ENCODE measurements around the gene PFAS. TPM values are rescaled to one million over a fixed set of nuclear protein-coding genes. Genes with fewer than 3 reads are reported as not detected.

Gene PFAS
- total and polyA plus RNA-seq, 11 donors, result 6.1 to 23.8 (median 13.2) TPM

DNA sequence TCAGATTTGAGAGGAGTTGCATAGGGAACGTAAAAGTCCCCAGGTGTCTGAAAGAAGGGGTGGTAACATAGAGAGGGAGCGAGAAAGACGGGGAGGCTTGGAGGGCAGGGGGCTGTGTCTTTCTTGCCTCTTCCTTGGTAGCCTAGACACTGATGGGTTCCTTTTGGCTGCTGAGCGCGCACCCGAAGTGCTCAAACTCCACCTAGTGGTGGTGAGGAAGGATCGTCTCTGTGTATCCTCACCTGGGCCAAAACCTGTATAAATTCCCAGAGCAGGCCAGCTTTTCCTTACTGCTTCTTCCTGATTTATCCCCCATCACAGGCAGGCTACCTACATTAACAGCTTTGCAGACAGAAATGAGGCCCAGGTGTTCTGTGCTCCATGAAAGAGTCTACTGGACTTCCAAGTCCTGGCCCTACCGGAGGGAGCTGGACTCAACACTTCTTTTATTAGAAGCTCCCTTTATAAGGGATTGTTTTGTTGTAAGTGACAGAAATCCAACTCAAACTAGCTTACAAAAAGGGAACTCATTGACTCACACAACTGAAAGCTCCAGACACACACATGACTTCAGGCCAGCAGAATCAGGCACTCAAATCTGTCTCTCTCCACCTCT is 51.6 kb downstream of the PFAS start:
- no peak overlapping the region for H3K27ac ChIP-seq
- TF ChIP-seq, protein P1, sequence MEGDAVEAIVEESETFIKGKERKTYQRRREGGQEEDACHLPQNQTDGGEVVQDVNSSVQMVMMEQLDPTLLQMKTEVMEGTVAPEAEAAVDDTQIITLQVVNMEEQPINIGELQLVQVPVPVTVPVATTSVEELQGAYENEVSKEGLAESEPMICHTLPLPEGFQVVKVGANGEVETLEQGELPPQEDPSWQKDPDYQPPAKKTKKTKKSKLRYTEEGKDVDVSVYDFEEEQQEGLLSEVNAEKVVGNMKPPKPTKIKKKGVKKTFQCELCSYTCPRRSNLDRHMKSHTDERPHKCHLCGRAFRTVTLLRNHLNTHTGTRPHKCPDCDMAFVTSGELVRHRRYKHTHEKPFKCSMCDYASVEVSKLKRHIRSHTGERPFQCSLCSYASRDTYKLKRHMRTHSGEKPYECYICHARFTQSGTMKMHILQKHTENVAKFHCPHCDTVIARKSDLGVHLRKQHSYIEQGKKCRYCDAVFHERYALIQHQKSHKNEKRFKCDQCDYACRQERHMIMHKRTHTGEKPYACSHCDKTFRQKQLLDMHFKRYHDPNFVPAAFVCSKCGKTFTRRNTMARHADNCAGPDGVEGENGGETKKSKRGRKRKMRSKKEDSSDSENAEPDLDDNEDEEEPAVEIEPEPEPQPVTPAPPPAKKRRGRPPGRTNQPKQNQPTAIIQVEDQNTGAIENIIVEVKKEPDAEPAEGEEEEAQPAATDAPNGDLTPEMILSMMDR (IDR thresholded peaks at IDR 0.05), result peak; percentile 74 to 87 (median 80)
- no peak for TF ChIP-seq POLR2A (IDR thresholded peaks at IDR 0.05)
- H3K36me3 ChIP-seq, result no peaks in the 10 kb centered on the region
- H3K4me1 ChIP-seq, result peaks cover 0 to 6% (median 0%) of the 10 kb centered on the region in 12 donors
- H3K9me3 ChIP-seq, result no peaks in the 10 kb centered on the region
- WGBS, 4 donors, result 12 to 14% (median 13%) methylated on average over 8 of the region's 8 CpGs
- no peaks in the 10 kb centered on the region for H3K27me3 ChIP-seq
- DNase-seq, result peak in 4 of 5 donors; percentile 51 to 79 (median 62)
- no peak overlapping the region for H3K4me3 ChIP-seq
- ATAC-seq, result peak; percentile 82 to 92 (median 90)
- intact Hi-C loops (cut with DNase I), result loop anchor here in 8 of 10 donors (1.0 to 10.0 kb wide), 7 partner anchors 45 to 238 kb away; partner anchors contain the start of gene ALOX12B (in 2 of the 8)

DNA sequence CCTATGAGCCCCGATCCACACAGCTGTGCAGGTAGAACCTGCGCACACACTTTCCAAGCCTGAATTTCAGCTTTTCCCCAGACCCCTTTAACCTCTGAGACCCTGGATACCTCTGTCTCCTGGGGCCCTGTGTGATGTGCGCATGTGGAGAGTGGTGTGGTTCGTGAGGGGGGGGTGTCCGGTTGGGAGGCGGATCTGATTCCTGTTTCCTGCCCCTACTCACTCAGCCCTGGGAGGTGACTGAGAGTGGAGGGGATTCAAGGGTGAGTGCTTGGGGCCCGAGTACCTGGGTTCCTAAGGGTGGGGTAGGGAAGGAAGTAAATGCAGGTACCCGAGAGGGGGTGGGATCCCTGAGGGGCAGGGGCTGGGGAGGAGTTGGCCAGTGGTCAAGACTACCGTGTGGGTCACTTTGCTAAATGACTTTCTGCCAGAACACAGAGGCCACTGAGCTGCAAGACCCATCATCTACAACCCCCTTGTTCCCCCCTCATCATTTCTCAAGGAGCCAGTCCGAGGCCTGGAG is 61.6 kb downstream of the PFAS start:
- TF ChIP-seq POLR2A (IDR thresholded peaks at IDR 0.05), result no peak
- TF ChIP-seq, protein P1 (IDR thresholded peaks at IDR 0.05), result no peak
- H3K4me1 ChIP-seq, result peaks cover 0 to 34% (median 14%) of the 10 kb centered on the region in 12 donors
- WGBS, 4 donors, result 50 to 56% (median 52%) methylated on average over 9 to 10 of the region's 10 CpGs
- H3K27ac ChIP-seq, result peak overlapping the region; percentile 64 to 98 (median 88)
- H3K4me3 ChIP-seq, result peak overlapping the region; percentile 44 to 66 (median 56)
- H3K9me3 ChIP-seq, result no peaks in the 10 kb centered on the region
- H3K27me3 ChIP-seq, result peaks cover 3 to 39% (median 9%) of the 10 kb centered on the region in 9 donors
- DNase-seq (peak in 4 of 5 donors; percentile 61 to 65 (median 62)), ATAC-seq (peak; percentile 68 to 92 (median 71))
- H3K36me3 ChIP-seq, result peaks cover 0 to 16% (median 0%) of the 10 kb centered on the region in 9 donors
- intact Hi-C loops (cut with DNase I), result loop anchor here in 7 of 10 donors (2.0 to 10.0 kb wide), 6 partner anchors 16 to 72 kb away; partner anchors contain the start of genes KRABD2 (in 4 of the 7) and RPL26 (in 1 of the 7)

DNA sequence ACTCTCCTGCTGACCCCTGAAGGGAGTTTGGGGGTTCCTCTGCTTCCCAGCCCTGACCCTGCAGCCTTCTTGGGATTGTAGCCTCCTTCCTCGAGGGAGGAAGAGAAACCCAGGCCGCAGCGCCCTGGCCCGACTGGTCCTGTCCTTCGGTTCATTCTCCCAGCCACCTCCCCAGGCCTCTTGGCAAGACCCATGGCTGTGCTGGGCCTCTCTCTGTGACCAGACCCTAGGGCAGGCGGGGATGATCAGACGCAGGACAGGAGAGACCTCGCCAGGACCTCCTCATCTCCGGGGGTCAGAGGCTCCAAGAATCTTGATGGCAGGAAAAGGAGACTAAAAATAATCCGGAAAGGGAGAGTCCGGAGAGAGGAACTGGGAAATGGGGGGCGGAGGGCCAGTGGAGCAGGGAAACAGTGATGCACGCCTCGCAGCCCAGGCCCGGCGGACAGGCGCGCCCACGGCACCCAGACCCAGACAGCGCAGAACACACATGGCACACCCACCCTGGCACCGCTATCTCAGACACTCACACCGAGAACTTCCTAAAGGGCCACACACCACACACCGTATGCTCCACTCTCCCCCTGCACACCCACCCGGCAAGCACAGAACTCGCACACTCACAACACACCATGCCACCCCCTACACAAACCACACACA is 62.2 kb downstream of the PFAS start:
- no peaks in the 10 kb centered on the region for H3K9me3 ChIP-seq
- peak overlapping the region; percentile 41 to 98 (median 88) for H3K27ac ChIP-seq
- 60 to 74% (median 64%) methylated on average over 25 of the region's 25 CpGs for WGBS, 4 donors
- peaks cover 0 to 38% (median 17%) of the 10 kb centered on the region in 12 donors for H3K4me1 ChIP-seq
- ATAC-seq (peak; percentile 36 to 68 (median 63)), DNase-seq (peak in 4 of 5 donors; percentile 59 to 65 (median 61))
- peaks cover 0 to 22% (median 5%) of the 10 kb centered on the region in 9 donors for H3K36me3 ChIP-seq
- intact Hi-C loops (cut with DNase I), result loop anchor here in 7 of 10 donors (2.0 to 10.0 kb wide), 6 partner anchors 16 to 71 kb away; partner anchors contain the start of genes KRABD2 (in 4 of the 7) and RPL26 (in 1 of the 7)
- TF ChIP-seq, protein P1 (IDR thresholded peaks at IDR 0.05), result no peak
- no peak for TF ChIP-seq POLR2A (IDR thresholded peaks at IDR 0.05)
- peaks cover 3 to 45% (median 9%) of the 10 kb centered on the region in 9 donors for H3K27me3 ChIP-seq
- H3K4me3 ChIP-seq, result peak overlapping the region; percentile 23 to 66 (median 56)

Measured in heart left ventricle (tissue), 16 donors.